H1 (cell line): ENCODE measurements around the gene SENP1. TPM values are rescaled to one million over a fixed set of nuclear protein-coding genes. Genes with fewer than 3 reads are reported as not detected.

Experiments used
- CTCF ChIA-PET: fragments of 300-600 bp; sonication (Branson Sonifier 250); formaldehyde crosslinking; loops from one replicate; lab custom pipeline; 2021; ENCODE audit not compliant: partially characterized antibody; lab: Charles Lee
- POLR2A ChIA-PET: fragments of 300-600 bp; sonication (Branson Sonifier 250); formaldehyde crosslinking; loops from one replicate; lab custom pipeline; 2021; ENCODE audit warnings: inconsistent platforms; ENCODE audit not compliant: partially characterized antibody; lab: Charles Lee
- DNase-seq, 2 experiments: peaks; one replicate each; pipeline versions ENCODE4 v3.0.0 to v3.0.0-alpha.2; 2010 to 2022; ENCODE audit warnings: low spot score in 2 of 2, low read depth in 1 of 2, mixed read lengths in 1 of 2
- FAIRE-seq: peaks from 2 replicates; lab custom pipeline; 2011; peaks lifted over from hg19 to GRCh38; lab: Jason Lieb, UNC
- H2AFZ ChIP-seq: 2 replicates; pipeline ENCODE4 v1.8.1; 2012; ENCODE audit warnings: low read length, inconsistent platforms
- H2AK5ac ChIP-seq: 2 replicates; pipeline ENCODE4 v1.6.1; 2013; ENCODE audit warnings: low read depth, low read length
- H2BK120ac ChIP-seq: replicated peaks from 2 replicates; pipeline ENCODE3; 2013; ENCODE audit warnings: low read depth, low read length, inconsistent platforms
- H2BK12ac ChIP-seq: 2 replicates; pipeline ENCODE4 v1.6.1; 2013; ENCODE audit warnings: low read depth, low read length
- H2BK15ac ChIP-seq: 2 replicates; pipeline ENCODE4 v1.6.1; 2013; ENCODE audit warnings: low read length
- H2BK20ac ChIP-seq: 2 replicates; pipeline ENCODE4 v1.6.1; 2013; ENCODE audit warnings: low read length
- H2BK5ac ChIP-seq: 2 replicates; pipeline ENCODE4 v1.6.1; 2013; ENCODE audit warnings: low read depth, low read length
- H3K14ac ChIP-seq: 2 replicates; pipeline ENCODE4 v1.6.1; 2013; ENCODE audit warnings: inconsistent platforms; ENCODE audit not compliant: insufficient read length
- H3K18ac ChIP-seq: 2 replicates; pipeline ENCODE4 v1.6.1; 2013; ENCODE audit warnings: low read length; ENCODE audit errors: extremely low read depth
- H3K23ac ChIP-seq: 2 replicates; pipeline ENCODE4 v1.6.1; 2013; ENCODE audit warnings: inconsistent platforms; ENCODE audit not compliant: insufficient read length
- H3K23me2 ChIP-seq: 2 replicates; pipeline ENCODE4 v1.6.1; 2013; ENCODE audit warnings: low read depth, low read length
- H3K27ac ChIP-seq: 2 replicates; pipeline ENCODE4 v1.6.1; 2011; ENCODE audit warnings: low read depth, low read length, inconsistent platforms
- H3K27me3 ChIP-seq, 4 experiments: replicated peaks in 1 of 4; 1 replicate in 1 of 4; 2 replicates in 3 of 4; pipeline versions ENCODE4 v1.6.1 to v1.8.1; 2011 to 2013; ENCODE audit warnings: low read length in 3 of 4, mild to moderate bottlenecking in 3 of 4, inconsistent platforms in 2 of 4, mixed read lengths in 2 of 4, moderate library complexity in 1 of 4; ENCODE audit not compliant: control insufficient read depth in 3 of 4, insufficient read depth in 3 of 4; ENCODE audit errors: extremely low read depth in 1 of 4
- H3K36me3 ChIP-seq, 4 experiments: 2 replicates each; pipeline versions ENCODE4 v1.6.1 to v1.8.1; 2011 to 2013; ENCODE audit warnings: mild to moderate bottlenecking in 4 of 4, low read length in 3 of 4, moderate library complexity in 2 of 4, control low read depth in 1 of 4, inconsistent platforms in 1 of 4; ENCODE audit not compliant: insufficient read depth in 4 of 4, control insufficient read depth in 2 of 4
- H3K4ac ChIP-seq: replicated peaks from 2 replicates; pipeline ENCODE3; 2013; ENCODE audit warnings: low read length, low read depth, mixed read lengths, inconsistent platforms; ENCODE audit not compliant: insufficient read length
- H3K4me1 ChIP-seq, 4 experiments: replicated peaks in 1 of 4; 1 replicate in 1 of 4; 2 replicates in 3 of 4; pipeline versions ENCODE4 v1.6.1 to v1.8.1; 2011 to 2013; ENCODE audit warnings: low read length in 3 of 4, inconsistent platforms in 2 of 4, mixed read lengths in 1 of 4; ENCODE audit not compliant: insufficient read depth in 4 of 4, control insufficient read depth in 3 of 4
- H3K4me2 ChIP-seq, 2 experiments: 2 replicates each; pipeline versions ENCODE4 v1.6.1 to v1.8.1; 2011 to 2013; ENCODE audit warnings: low read depth in 2 of 2, low read length in 2 of 2, control low read depth in 1 of 2, inconsistent platforms in 1 of 2, mild to moderate bottlenecking in 1 of 2; ENCODE audit not compliant: insufficient read depth in 1 of 2
- H3K4me3 ChIP-seq, 4 experiments: fragments of 200-600, 300-600 bp in 1 of 4; sonication (generic), shearing (Covaris generic), sonication (Bioruptor Twin) in 1 of 4; 2 replicates each; pipeline versions ENCODE4 v1.5.1 to v1.8.1; 2011 to 2016; ENCODE audit warnings: low read length in 4 of 4, low read depth in 3 of 4, control low read depth in 2 of 4, inconsistent platforms in 2 of 4, mild to moderate bottlenecking in 2 of 4, mixed read lengths in 1 of 4, moderate library complexity in 1 of 4; ENCODE audit not compliant: insufficient read depth in 2 of 4; ENCODE audit errors: extremely low read depth in 1 of 4
- H3K56ac ChIP-seq: replicated peaks from 2 replicates; pipeline ENCODE3; 2013; ENCODE audit warnings: low read depth, mild to moderate bottlenecking, mixed read lengths, low read length, inconsistent platforms; ENCODE audit not compliant: insufficient read length
- H3K79me1 ChIP-seq: 2 replicates; pipeline ENCODE4 v1.6.1; 2013; ENCODE audit warnings: low read depth, low read length, control low read depth
- H3K79me2 ChIP-seq, 2 experiments: 2 replicates each; pipeline versions ENCODE4 v1.6.1 to v1.8.1; 2012 to 2013; ENCODE audit warnings: low read length in 2 of 2, mild to moderate bottlenecking in 2 of 2, inconsistent platforms in 1 of 2; ENCODE audit not compliant: insufficient read depth in 2 of 2, control insufficient read depth in 1 of 2
- H3K9ac ChIP-seq, 4 experiments: replicated peaks in 1 of 4; 1 replicate in 1 of 4; 2 replicates in 3 of 4; pipeline versions ENCODE4 v1.6.1 to v1.8.1; 2011 to 2013; ENCODE audit warnings: low read depth in 3 of 4, low read length in 3 of 4, control low read depth in 2 of 4, mild to moderate bottlenecking in 2 of 4, moderate library complexity in 2 of 4, inconsistent platforms in 1 of 4; ENCODE audit errors: extremely low read depth in 1 of 4
- H3K9me3 ChIP-seq, 2 experiments: 2 replicates each; pipeline versions ENCODE4 v1.6.1 to v1.8.1; 2012 to 2013; ENCODE audit warnings: mild to moderate bottlenecking in 2 of 2, moderate library complexity in 2 of 2, control low read depth in 1 of 2, inconsistent platforms in 1 of 2, low read depth in 1 of 2, low read length in 1 of 2, mixed read lengths in 1 of 2; ENCODE audit not compliant: insufficient read depth in 2 of 2
- H4K20me1 ChIP-seq, 2 experiments: replicated peaks in 1 of 2; 2 replicates each; pipeline versions ENCODE3 to v1.8.1; 2011 to 2013; ENCODE audit warnings: inconsistent platforms in 2 of 2, low read length in 2 of 2, mild to moderate bottlenecking in 1 of 2; ENCODE audit not compliant: insufficient read depth in 2 of 2, control insufficient read depth in 1 of 2
- H4K5ac ChIP-seq: 2 replicates; pipeline ENCODE4 v1.6.1; 2013; ENCODE audit warnings: low read length, low read depth, mixed read lengths, inconsistent platforms; ENCODE audit not compliant: insufficient read length
- H4K8ac ChIP-seq: 2 replicates; pipeline ENCODE4 v1.8.0; 2013; ENCODE audit warnings: mild to moderate bottlenecking, moderate library complexity, low read length, inconsistent platforms; ENCODE audit not compliant: insufficient read depth; ENCODE audit errors: extremely low read depth
- H4K91ac ChIP-seq: replicated peaks from 2 replicates; pipeline ENCODE3; 2013; ENCODE audit warnings: low read length, mixed read lengths, inconsistent platforms; ENCODE audit not compliant: insufficient read length
- CTBP2 ChIP-seq: IDR thresholded peaks from 2 replicates; pipeline ENCODE4 v1.7.0; 2011; ENCODE audit warnings: borderline replicate concordance, mild to moderate bottlenecking, moderate library complexity, mixed read lengths, low read length; ENCODE audit not compliant: insufficient read depth, insufficient read length
- PHF8 ChIP-seq: fragments of 200-600 bp; sonication (generic); conservative IDR thresholded peaks from 2 replicates; pipeline ENCODE4 v1.7.1; 2012; ENCODE audit warnings: low read depth, mild to moderate bottlenecking, inconsistent platforms, low read length, moderate library complexity
- RBBP5 ChIP-seq: IDR thresholded peaks from 2 replicates; pipeline ENCODE4 v1.7.1; 2012; ENCODE audit warnings: low read depth, mild to moderate bottlenecking, inconsistent platforms, low read length, moderate library complexity, borderline replicate concordance
- RNF2 ChIP-seq: fragments of 200-900, 300-1000 bp; sonication (generic); IDR thresholded peaks from 2 replicates; pipeline ENCODE4 v1.7.1; 2016; ENCODE audit warnings: borderline replicate concordance, low read depth, mild to moderate bottlenecking, antibody characterized with exemption, low read length; ENCODE audit not compliant: poor library complexity, severe bottlenecking; ENCODE audit errors: missing control alignments
- SP4 ChIP-seq: IDR thresholded peaks from 2 replicates; pipeline ENCODE4 v1.6.1; 2012; ENCODE audit warnings: low read length, inconsistent platforms
- SUZ12 ChIP-seq: fragments of 200-600 bp; sonication (generic); IDR thresholded peaks from 2 replicates; pipeline ENCODE4 v1.6.1; 2012; ENCODE audit warnings: mild to moderate bottlenecking, inconsistent platforms, low read length, moderate library complexity, mixed read lengths
- TAF7 ChIP-seq: optimal IDR thresholded peaks from 2 replicates; pipeline ENCODE3; 2011; ENCODE audit warnings: low read depth, mild to moderate bottlenecking, inconsistent platforms, low read length, moderate library complexity, borderline replicate concordance
- TEAD4 ChIP-seq: IDR thresholded peaks from 2 replicates; pipeline ENCODE4 v1.6.1; 2012; ENCODE audit warnings: low read depth, low read length, inconsistent platforms, mixed read lengths
- YY1 ChIP-seq: IDR thresholded peaks from 2 replicates; pipeline ENCODE4 v1.6.1; 2011; ENCODE audit warnings: low read depth, mild to moderate bottlenecking, low read length
- ZNF274 ChIP-seq: IDR thresholded peaks from 2 replicates; pipeline ENCODE4 v1.7.0; 2012; ENCODE audit warnings: low read length, borderline replicate concordance; ENCODE audit errors: extremely low read depth
- WGBS, 2 experiments: shearing (Covaris generic) in 1 of 2; methylation state at CpG; one replicate each; pipeline versions ENCODE4 v1.1.6 to v1.1.7; 2013 to 2015; ENCODE audit warnings: low lambda C conversion rate in 2 of 2, mixed read lengths in 2 of 2, inconsistent platforms in 1 of 2, low coverage in 1 of 2, missing lambda C conversion rate in 1 of 2; ENCODE audit not compliant: insufficient replicate concordance in 2 of 2, insufficient coverage in 1 of 2, insufficient read length in 1 of 2; ENCODE audit errors: extremely low coverage in 1 of 2, missing lambda C conversion rate in 1 of 2; 5-methylcytosine and 5-hydroxymethylcytosine counted together
- polyA plus RNA-seq, 7 experiments: library from polyadenylated mRNA; depleted of rRNA in 3 of 7; stranded (reverse) in 5 of 7; unstranded in 2 of 7; fragments of >200 nt in 5 of 7; fragments of 200-250 nt in 2 of 7; gene quantifications; 1 replicate in 5 of 7; 2 replicates in 1 of 7; 4 replicates in 1 of 7; pipeline versions ENCODE4 v1.2.1 to v1.2.3, GENCODE V29; 2011 to 2013; ENCODE audit warnings: missing spikeins in 2 of 7, mixed read lengths in 2 of 7
- total RNA-seq: library from RNA; stranded (reverse); fragmentation: NEBNext Ultra II Directional; extraction: Animal tissue kit (Norgen Biotek cat#: 25700); gene quantifications from 2 replicates; pipeline ENCODE4 v1.2.1, GENCODE V29; 2021

Gene SENP1
- total and polyA plus RNA-seq, 2 of the 8 experiments (the other 6 are each of a cell fraction or from before 2014, with no cell fraction given): 14.2 to 31.5 TPM

- DNase-seq: no peak
- no peak overlapping the region for H4K91ac ChIP-seq
- POLR2A ChIA-PET: no interaction called here
- TF ChIP-seq CTBP2: no peak
- TF ChIP-seq TAF7: no peak
- no peak for TF ChIP-seq TEAD4
- no peak for TF ChIP-seq SP4
- no peak for TF ChIP-seq RBBP5
- TF ChIP-seq PHF8: no peak
- TF ChIP-seq SUZ12: no peak
- TF ChIP-seq ZNF274: no peak
- no peak for TF ChIP-seq YY1
- TF ChIP-seq RNF2: no peak
Observed at GRCh38 chr12:47997321-47997720, 108.6 kb downstream of the SENP1 start.

More at GRCh38 chr12:47997321-47997720, 108.6 kb downstream of the SENP1 start:
- 81% methylated on average over 3 of the region's 3 CpGs; no CpG with 5 or more reads in 1 of the 2 experiments for WGBS, 2 experiments
- Histone ChIP-seq H4K20me1 (peaks cover 0 to 8% of the 10 kb centered on the region in 2 experiments), H2BK15ac (no peak overlapping the region), H4K5ac (no peak overlapping the region), H3K56ac (no peak overlapping the region), H3K23ac (no peak overlapping the region), H3K4me1 (peaks cover 5 to 9% (median 7%) of the 10 kb centered on the region in 4 experiments), H3K14ac (no peak overlapping the region), H3K36me3 (no peaks in the 10 kb centered on the region), H2BK5ac (no peak overlapping the region), H3K4me3 (no peak overlapping the region), H4K8ac (no peak overlapping the region), H3K23me2 (peaks cover 10% of the 10 kb centered on the region), H2BK12ac (no peak overlapping the region), H3K9ac (no peak overlapping the region), H2BK20ac (no peak overlapping the region), H3K4me2 (no peak overlapping the region), H3K9me3 (no peaks in the 10 kb centered on the region), H3K18ac (no peak overlapping the region), H3K79me1 (no peaks in the 10 kb centered on the region; the same call in 1 of the 2 replicates), H3K4ac (no peak overlapping the region), H2AFZ (no peak overlapping the region), H3K79me2 (no peaks in the 10 kb centered on the region), H2BK120ac (no peak overlapping the region), H2AK5ac (no peak overlapping the region), H3K27me3 (peaks cover 22 to 76% (median 60%) of the 10 kb centered on the region in 4 experiments), H3K27ac (no peak overlapping the region)
- CTCF ChIA-PET: no interaction called here
- FAIRE-seq: no peak
